Measurements from ENCODE around the gene PTPN1. TPM values are rescaled to one million over a fixed set of nuclear protein-coding genes. Genes with fewer than 3 reads are reported as not detected.

PTPN1 gene
- total RNA-seq, 1 experiment from 2014 or later, result 30.8 TPM

GRCh38 chr20:50496773-50497385 is 13.3 kb upstream of the PTPN1 start:
- Histone ChIP-seq H3K23ac (ENCODE audit: insufficient read length, low read depth, low read length) (no peak overlapping the region), H2BK12ac (ENCODE audit: insufficient read length, low read depth, low read length) (no peak overlapping the region), H3K56ac (ENCODE audit: insufficient read length, low read depth, low read length) (no peak overlapping the region), H4K5ac (ENCODE audit: insufficient read length, low read depth, low read length) (no peak overlapping the region), H2AK5ac (ENCODE audit: insufficient read length, low read length) (no peak overlapping the region), H2BK15ac (ENCODE audit: low read depth, low read length) (no peak overlapping the region), H3K9me3 (ENCODE audit: control insufficient read depth, low read depth, low read length) (no peaks in the 10 kb centered on the region), H2BK20ac (ENCODE audit: low read depth, low read length, poor library complexity, severe bottlenecking) (no peak overlapping the region), H2AFZ (ENCODE audit: low read length) (no peak overlapping the region), H3K9ac (ENCODE audit: extremely low read depth, insufficient read length, low read length) (no peak overlapping the region), H3T11ph (ENCODE audit: low read length) (no peak overlapping the region), H4K91ac (ENCODE audit: insufficient read length, low read depth, low read length) (no peak overlapping the region), H4K20me1 (ENCODE audit: control insufficient read depth, insufficient read depth, insufficient read length) (no peaks in the 10 kb centered on the region), H3K4me1 (ENCODE audit: insufficient read depth, low read length) (no peaks in the 10 kb centered on the region), H3K27ac (ENCODE audit: insufficient read length, low read depth, low read length) (no peak overlapping the region), H3K18ac (ENCODE audit: insufficient read length, low read depth, low read length) (no peak overlapping the region), H3K4me2 (ENCODE audit: insufficient read depth, insufficient read length, low read length) (no peak overlapping the region), H3K79me1 (ENCODE audit: insufficient read depth, low read depth, low read length, poor library complexity, severe bottlenecking) (no peaks in the 10 kb centered on the region), H2BK120ac (ENCODE audit: low read depth, low read length, poor library complexity, severe bottlenecking) (no peak overlapping the region), H4K8ac (replicated peaks; ENCODE audit: insufficient read length, low read depth, low read length) (no peak overlapping the region), H3K27me3 (ENCODE audit: insufficient read depth, low read length) (no peaks in the 10 kb centered on the region), H3K14ac (ENCODE audit: insufficient read depth, low read length) (no peak overlapping the region), H3K4ac (ENCODE audit: low read depth, low read length) (no peak overlapping the region), H3K23me2 (ENCODE audit: insufficient read length, low read depth, low read length, poor library complexity, severe bottlenecking) (no peaks in the 10 kb centered on the region), H3K79me2 (ENCODE audit: insufficient read depth, low read length) (no peaks in the 10 kb centered on the region), H2BK5ac (ENCODE audit: insufficient read length, low read length) (no peak overlapping the region)
- Mint-ChIP-seq H3K27ac (no peak overlapping the region), H3K36me3 (ENCODE audit: insufficient read depth in 1 of 3, low read depth in 3 of 3) (no peaks in the 10 kb centered on the region), H3K9me3 (no peaks in the 10 kb centered on the region; a peak in 1 of 5 replicates), H3K4me1 (peaks cover 6 to 7% of the 10 kb centered on the region in 2 experiments), H3K4me3 (no peak overlapping the region), H3K27me3 (ENCODE audit: low read depth) (peaks cover 10% of the 10 kb centered on the region)
- WGBS (ENCODE audit: extremely low coverage, insufficient read length, low lambda C conversion rate), result no CpG with 5 or more reads among the region's 5 CpGs
- no peak for DNase-seq
- TF ChIP-seq, protein P1, sequence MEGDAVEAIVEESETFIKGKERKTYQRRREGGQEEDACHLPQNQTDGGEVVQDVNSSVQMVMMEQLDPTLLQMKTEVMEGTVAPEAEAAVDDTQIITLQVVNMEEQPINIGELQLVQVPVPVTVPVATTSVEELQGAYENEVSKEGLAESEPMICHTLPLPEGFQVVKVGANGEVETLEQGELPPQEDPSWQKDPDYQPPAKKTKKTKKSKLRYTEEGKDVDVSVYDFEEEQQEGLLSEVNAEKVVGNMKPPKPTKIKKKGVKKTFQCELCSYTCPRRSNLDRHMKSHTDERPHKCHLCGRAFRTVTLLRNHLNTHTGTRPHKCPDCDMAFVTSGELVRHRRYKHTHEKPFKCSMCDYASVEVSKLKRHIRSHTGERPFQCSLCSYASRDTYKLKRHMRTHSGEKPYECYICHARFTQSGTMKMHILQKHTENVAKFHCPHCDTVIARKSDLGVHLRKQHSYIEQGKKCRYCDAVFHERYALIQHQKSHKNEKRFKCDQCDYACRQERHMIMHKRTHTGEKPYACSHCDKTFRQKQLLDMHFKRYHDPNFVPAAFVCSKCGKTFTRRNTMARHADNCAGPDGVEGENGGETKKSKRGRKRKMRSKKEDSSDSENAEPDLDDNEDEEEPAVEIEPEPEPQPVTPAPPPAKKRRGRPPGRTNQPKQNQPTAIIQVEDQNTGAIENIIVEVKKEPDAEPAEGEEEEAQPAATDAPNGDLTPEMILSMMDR (conservative IDR thresholded peaks at IDR 0.05), result no peak
